Breast epithelium (tissue), 3 donors: ENCODE results near the gene CHORDC1.

Experiments
- CTCF ChIP-seq, 3 donors: fragments of 450-650 bp; IDR thresholded peaks; one replicate each; pipeline ENCODE4 v1.5.1; 2016 to 2017; ENCODE audit warnings: antibody characterized with exemption in 3 of 3, mild to moderate bottlenecking in 3 of 3, moderate library complexity in 3 of 3
- POLR2A ChIP-seq: fragments of 450-650 bp; IDR thresholded peaks from one replicate; pipeline ENCODE4 v1.6.1; 2016; ENCODE audit warnings: antibody characterized with exemption, mild to moderate bottlenecking, moderate library complexity
- POLR2AphosphoS5 ChIP-seq, 3 donors: sonication (generic); formaldehyde crosslinking; IDR thresholded peaks; one replicate each; pipeline ENCODE4 v1.6.1; 2017; ENCODE audit warnings: antibody characterized with exemption in 3 of 3

DNA sequence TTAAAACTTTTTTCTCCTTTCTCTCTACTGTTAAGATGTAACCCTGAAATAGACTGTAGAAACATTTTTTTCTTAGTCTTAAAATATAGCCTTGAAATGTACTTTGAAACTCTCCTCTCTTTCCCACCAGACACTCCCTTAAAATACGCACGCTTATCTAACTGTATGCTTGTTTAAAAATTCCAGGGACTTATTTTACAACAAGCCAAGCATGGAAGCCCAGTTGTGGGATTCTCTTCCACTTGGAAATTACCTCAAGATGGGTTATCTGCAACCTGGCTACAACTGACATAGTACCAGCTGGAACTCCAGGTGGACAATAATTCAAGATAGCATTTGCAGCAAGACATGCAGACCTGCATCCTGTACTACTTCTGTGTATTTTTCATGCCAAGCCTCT lies 12.1 kb upstream of the CHORDC1 start:
- TF ChIP-seq CTCF (IDR thresholded peaks at IDR 0.05) (no peak), POLR2A (no peak), POLR2AphosphoS5 (IDR thresholded peaks at IDR 0.05) (no peak)
